22Rv1 (cell line): ENCODE data around the gene PAX1.

ENCODE experiments used
- ZFX ChIP-seq: fragments of 450-650 bp; IDR thresholded peaks from 2 replicates; pipeline ENCODE4 v1.6.1; 2017; ENCODE audit warnings: antibody characterized with exemption, borderline replicate concordance
- TF ChIP-seq, protein P1 (sequence below): fragments of 450-650 bp; IDR thresholded peaks from 2 replicates; pipeline ENCODE4 v1.5.1; 2017; ENCODE audit warnings: mild to moderate bottlenecking

DNA sequence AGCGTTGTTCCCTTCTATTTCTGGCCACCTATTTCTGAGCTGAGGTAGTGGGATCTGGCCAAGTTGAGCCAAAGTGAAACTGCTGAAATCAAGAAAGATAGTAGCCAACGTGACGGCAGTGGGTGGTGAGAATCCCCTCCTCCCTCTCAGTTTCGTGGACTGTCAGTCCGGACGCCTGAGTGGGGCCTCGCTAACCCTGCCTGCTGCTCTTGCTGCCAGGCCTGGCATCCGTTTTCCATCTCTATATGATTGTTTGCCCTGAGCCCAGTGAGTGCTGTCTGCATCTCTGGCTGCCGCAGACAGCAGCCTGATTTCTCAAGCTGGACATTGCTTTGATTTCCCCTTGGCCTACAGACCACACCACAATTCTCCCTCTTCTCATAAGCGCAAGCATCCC lies 23.5 kb upstream of the PAX1 start:
- TF ChIP-seq, protein P1, sequence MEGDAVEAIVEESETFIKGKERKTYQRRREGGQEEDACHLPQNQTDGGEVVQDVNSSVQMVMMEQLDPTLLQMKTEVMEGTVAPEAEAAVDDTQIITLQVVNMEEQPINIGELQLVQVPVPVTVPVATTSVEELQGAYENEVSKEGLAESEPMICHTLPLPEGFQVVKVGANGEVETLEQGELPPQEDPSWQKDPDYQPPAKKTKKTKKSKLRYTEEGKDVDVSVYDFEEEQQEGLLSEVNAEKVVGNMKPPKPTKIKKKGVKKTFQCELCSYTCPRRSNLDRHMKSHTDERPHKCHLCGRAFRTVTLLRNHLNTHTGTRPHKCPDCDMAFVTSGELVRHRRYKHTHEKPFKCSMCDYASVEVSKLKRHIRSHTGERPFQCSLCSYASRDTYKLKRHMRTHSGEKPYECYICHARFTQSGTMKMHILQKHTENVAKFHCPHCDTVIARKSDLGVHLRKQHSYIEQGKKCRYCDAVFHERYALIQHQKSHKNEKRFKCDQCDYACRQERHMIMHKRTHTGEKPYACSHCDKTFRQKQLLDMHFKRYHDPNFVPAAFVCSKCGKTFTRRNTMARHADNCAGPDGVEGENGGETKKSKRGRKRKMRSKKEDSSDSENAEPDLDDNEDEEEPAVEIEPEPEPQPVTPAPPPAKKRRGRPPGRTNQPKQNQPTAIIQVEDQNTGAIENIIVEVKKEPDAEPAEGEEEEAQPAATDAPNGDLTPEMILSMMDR, result no peak
- no peak for TF ChIP-seq ZFX
